Measurements from ENCODE around the gene NUDCD2. TPM values are rescaled to one million over a fixed set of nuclear protein-coding genes. Genes with fewer than 3 reads are reported as not detected.

The NUDCD2 gene
- total and polyA plus RNA-seq, 9 of the 15 experiments (the other 6 are each of a cell fraction or from before 2014, with no cell fraction given), result 14.6 to 76.9 (median 32.5) TPM

DNA sequence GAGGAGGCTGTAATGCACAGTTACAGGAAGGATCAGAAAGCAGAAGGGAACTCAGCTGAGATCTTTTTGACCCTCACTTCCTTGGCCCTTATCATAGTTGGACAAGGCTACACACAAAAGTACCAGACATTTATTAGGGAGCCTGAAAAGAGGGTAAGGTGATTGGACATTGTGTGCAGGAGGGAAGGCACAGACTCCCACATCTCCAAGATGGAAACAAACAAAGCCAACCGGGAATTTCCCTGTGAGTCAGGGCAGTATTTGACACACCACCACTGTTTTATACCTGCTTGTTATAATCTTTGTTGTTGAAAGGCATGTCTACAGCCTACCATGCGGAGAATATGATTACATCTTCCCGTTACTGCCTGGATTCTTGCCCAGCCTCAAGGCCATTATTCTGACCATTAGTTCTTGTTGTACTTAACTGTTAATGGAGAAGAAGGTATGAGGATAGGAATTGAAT, 25.5 kb downstream of the NUDCD2 start:
- Histone ChIP-seq H3K36me3 (ENCODE audit: control insufficient read depth, insufficient read depth, low read length) (peaks cover 5% of the 10 kb centered on the region), H3K9me1 (ENCODE audit: control insufficient read depth, insufficient read depth, low read length) (no peaks in the 10 kb centered on the region), H3K27ac (ENCODE audit: extremely low read depth, low read depth, low read length) (peak overlapping the region; percentile 76), H2AFZ (ENCODE audit: low read depth, low read length) (peak overlapping the region; percentile 85), H3K4me2 (ENCODE audit: insufficient read depth, low read length) (peak overlapping the region; percentile 77), H3K79me2 (ENCODE audit: control insufficient read depth, insufficient read depth, low read length) (peaks cover 40% of the 10 kb centered on the region), H4K20me1 (replicated peaks; ENCODE audit: control insufficient read depth, insufficient read depth, low read length) (peaks cover 12% of the 10 kb centered on the region), H3K9ac (ENCODE audit: insufficient read depth in 1 of 2, low read depth in 2 of 2, low read length in 2 of 2) (peak overlapping the region in 1 of 2 experiments; percentile 77; a peak in 2 of 4 replicates), H3K27me3 (ENCODE audit: control insufficient read depth in 2 of 2, insufficient read depth in 2 of 2, low read length in 2 of 2) (no peaks in the 10 kb centered on the region), H3K4me3 (peak overlapping the region; percentile 4; the same call in 1 of the 2 replicates), H3K9me3 (replicated peaks; ENCODE audit: control insufficient read depth, insufficient read depth, low read depth, low read length) (no peaks in the 10 kb centered on the region), H3K4me1 (replicated peaks in 1 of 2; ENCODE audit: control insufficient read depth in 2 of 2, insufficient read depth in 2 of 2, low read length in 2 of 2) (peaks cover 3 to 19% of the 10 kb centered on the region in 2 experiments; a peak in 4 of 5 replicates)
- ATAC-seq, result peak; percentile 30
- in situ Hi-C loops (cut with MboI) (loop anchor here (5.0 kb wide), 1 partner anchor 47 kb away; no protein-coding TSS in a partner anchor), intact Hi-C loops (cut with micrococcal nuclease) (no loop called here)
- DNase-seq (ENCODE audit: extremely low read depth in 1 of 4, low spot score in 3 of 4), result peak in 2 of 4 experiments; percentile 38 to 71
- ChIA-PET CTCF (ENCODE audit: low intra/inter-chr PET ratio) (no interaction called here), POLR2A (interaction anchor here (1.0 kb wide), 1 partner anchor 10 kb away, joined by 4 read pairs; no protein-coding TSS in a partner anchor)
- FAIRE-seq, result peak; percentile 88
- no TSS peak for BruUV-seq (replicated peaks)
- 0% methylated on average over 3 of the region's 3 CpGs for WGBS (ENCODE audit: insufficient coverage, low coverage, missing lambda C conversion rate)
- TF ChIP-seq NFIC (IDR thresholded peaks at IDR 0.05) (peak; percentile 65), COPS2 (conservative IDR thresholded peaks at IDR 0.05) (no peak), AFF1 (IDR thresholded peaks at IDR 0.05; ENCODE audit: low read depth in 1 of 2, partially characterized antibody in 2 of 2) (peak in 1 of 2 experiments; percentile 41), POLR2H (tag; IDR thresholded peaks at IDR 0.05; ENCODE audit: low read depth) (no peak), ZBTB5 (IDR thresholded peaks at IDR 0.05) (no peak), ZFP30 (CRISPR knock-in tag; IDR thresholded peaks at IDR 0.05; ENCODE audit: borderline replicate concordance) (no peak), NCOR1 (IDR thresholded peaks at IDR 0.05) (0 out of 2 replicates have a peak, but pooled peaks have one; percentile 20), RUNX1 (IDR thresholded peaks at IDR 0.05; ENCODE audit: low read depth) (no peak), BHLHE40 (IDR thresholded peaks at IDR 0.05; ENCODE audit: low read length) (no peak), ZNF197 (CRISPR knock-in tag; IDR thresholded peaks at IDR 0.05; ENCODE audit: low read depth) (no peak), SAP30 (IDR thresholded peaks at IDR 0.05; ENCODE audit: borderline replicate concordance, insufficient read depth, low read depth, low read length, poor library complexity, severe bottlenecking) (no peak), SMAD3 (CRISPR knock-in tag; conservative IDR thresholded peaks at IDR 0.05) (no peak), CBFA2T2 (conservative IDR thresholded peaks at IDR 0.05) (no peak; the same call in 1 of the 2 replicates), ARNT (IDR thresholded peaks at IDR 0.05) (no peak), KDM2B (CRISPR knock-in tag; IDR thresholded peaks at IDR 0.05) (no peak)

Measured in K562 (cell line).